GM12875 (cell line): Measurements from ENCODE around the gene CBR1.
"Not testable (repeated sequence)": the region's sequence is repeated elsewhere in the genome, so short reads cannot be mapped to it uniquely, and the experiment has no call there.

Experiments
- H3K4me3 ChIP-seq: one replicate; pipeline ENCODE4 v1.5.1; 2011; ENCODE audit warnings: low read depth, low read length, control low read depth
- TF ChIP-seq, protein P1 (sequence below): IDR thresholded peaks from 2 replicates; pipeline ENCODE4 v1.5.1; 2011; ENCODE audit warnings: low read depth, mild to moderate bottlenecking, control low read depth, inconsistent platforms, low read length, moderate library complexity, borderline replicate concordance; ENCODE audit not compliant: insufficient read depth

Gene CBR1

DNA sequence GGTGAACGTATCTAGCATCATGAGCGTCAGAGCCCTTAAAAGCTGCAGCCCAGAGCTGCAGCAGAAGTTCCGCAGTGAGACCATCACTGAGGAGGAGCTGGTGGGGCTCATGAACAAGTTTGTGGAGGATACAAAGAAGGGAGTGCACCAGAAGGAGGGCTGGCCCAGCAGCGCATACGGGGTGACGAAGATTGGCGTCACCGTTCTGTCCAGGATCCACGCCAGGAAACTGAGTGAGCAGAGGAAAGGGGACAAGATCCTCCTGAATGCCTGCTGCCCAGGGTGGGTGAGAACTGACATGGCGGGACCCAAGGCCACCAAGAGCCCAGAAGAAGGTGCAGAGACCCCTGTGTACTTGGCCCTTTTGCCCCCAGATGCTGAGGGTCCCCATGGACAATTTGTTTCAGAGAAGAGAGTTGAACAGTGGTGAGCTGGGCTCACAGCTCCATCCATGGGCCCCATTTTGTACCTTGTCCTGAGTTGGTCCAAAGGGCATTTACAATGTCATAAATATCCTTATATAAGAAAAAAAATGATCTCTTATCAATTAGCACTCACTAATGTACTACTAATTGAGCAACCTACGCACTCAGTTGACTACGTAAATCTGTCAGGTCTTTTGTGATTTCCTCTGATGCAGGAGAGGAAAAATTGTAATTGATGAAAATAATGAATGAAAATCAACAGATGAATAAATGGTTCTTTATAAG, 2.8 kb downstream of the CBR1 start:
- H3K4me3 ChIP-seq: no peak overlapping the region
- TF ChIP-seq, protein P1, sequence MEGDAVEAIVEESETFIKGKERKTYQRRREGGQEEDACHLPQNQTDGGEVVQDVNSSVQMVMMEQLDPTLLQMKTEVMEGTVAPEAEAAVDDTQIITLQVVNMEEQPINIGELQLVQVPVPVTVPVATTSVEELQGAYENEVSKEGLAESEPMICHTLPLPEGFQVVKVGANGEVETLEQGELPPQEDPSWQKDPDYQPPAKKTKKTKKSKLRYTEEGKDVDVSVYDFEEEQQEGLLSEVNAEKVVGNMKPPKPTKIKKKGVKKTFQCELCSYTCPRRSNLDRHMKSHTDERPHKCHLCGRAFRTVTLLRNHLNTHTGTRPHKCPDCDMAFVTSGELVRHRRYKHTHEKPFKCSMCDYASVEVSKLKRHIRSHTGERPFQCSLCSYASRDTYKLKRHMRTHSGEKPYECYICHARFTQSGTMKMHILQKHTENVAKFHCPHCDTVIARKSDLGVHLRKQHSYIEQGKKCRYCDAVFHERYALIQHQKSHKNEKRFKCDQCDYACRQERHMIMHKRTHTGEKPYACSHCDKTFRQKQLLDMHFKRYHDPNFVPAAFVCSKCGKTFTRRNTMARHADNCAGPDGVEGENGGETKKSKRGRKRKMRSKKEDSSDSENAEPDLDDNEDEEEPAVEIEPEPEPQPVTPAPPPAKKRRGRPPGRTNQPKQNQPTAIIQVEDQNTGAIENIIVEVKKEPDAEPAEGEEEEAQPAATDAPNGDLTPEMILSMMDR: no peak

DNA sequence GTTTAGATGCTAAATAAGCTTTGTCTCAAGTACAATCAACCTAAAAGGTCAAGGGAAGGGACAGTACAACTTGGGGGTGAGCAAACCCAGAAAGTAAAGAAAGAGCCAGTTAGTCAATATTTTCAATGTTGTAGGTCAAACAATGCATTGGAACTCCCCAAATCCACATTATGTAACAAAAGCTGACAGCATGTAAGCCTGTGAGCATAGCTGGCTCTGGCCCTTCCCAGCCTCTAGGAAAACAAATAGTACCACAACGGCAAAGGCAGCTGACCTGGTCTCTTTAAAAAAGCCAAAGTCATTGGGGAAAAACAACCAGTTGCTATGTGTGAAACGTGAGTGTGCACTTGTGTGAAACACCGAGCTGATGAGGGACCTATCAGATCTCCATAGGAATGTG, 3.4 kb downstream of the CBR1 start:
- TF ChIP-seq, protein P1: no peak
- H3K4me3 ChIP-seq: no peak overlapping the region

DNA sequence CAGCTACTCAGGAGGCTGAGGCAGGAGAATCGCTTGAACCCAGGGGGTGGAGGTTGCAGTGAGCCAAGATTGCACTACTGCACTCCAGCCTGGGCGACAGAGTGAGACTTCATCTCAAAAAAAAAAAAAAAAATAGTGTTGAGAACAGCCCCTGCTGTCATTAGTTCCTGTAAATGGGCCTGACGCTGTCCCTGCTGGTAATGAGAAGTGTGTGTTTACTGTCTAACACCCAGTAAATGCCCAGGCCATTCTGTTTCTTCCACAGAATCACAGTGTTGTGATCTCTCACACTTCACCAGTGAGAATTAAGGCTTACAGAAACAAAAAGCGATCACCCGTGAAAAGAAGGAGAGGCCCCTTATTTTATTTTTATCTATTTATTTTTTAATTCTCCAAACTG, 4.1 kb downstream of the CBR1 start:
- H3K4me3 ChIP-seq: not testable (repeated sequence)

DNA sequence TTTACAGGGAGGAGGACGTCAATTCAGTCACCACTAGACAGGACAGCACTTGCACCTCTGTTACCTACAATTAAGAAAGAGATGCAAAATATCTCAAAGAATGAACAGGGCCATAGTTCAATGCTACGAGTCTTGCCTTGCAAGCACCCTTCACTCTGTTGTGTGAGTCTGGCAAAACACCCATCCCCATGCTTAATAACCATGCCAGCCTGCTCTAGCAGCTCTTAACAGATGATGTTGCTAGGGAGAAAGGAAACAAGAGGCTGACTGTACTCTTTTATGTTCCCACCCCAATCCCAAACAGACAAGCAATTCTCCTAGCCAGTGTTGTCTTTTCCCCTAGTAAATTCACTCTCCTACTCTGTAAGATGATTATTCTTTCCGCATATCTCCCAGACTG, 5.3 kb downstream of the CBR1 start:
- TF ChIP-seq, protein P1: no peak

DNA sequence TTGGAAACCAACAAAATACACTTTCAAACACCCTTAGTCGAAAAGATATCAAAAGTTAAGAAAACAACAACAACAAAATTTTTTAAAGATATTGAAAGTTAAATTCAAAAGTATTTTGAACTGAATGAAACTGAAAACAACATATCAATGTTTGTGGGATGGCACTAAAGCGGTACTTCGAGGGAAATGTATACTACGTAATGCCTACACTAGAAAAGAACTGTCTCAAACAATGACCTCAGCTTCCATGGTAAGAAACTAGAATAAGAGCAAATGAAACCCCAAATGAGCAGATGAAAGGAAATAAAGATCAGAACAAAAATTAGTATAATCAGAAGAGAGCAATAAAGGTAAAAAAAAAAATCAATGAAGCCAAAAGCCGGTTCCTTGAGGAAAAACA, 6.1 kb downstream of the CBR1 start:
- TF ChIP-seq, protein P1: no peak

More for the DNA sequence above, 5.3 kb downstream of the CBR1 start:
- H3K4me3 ChIP-seq: no peak overlapping the region

DNA sequence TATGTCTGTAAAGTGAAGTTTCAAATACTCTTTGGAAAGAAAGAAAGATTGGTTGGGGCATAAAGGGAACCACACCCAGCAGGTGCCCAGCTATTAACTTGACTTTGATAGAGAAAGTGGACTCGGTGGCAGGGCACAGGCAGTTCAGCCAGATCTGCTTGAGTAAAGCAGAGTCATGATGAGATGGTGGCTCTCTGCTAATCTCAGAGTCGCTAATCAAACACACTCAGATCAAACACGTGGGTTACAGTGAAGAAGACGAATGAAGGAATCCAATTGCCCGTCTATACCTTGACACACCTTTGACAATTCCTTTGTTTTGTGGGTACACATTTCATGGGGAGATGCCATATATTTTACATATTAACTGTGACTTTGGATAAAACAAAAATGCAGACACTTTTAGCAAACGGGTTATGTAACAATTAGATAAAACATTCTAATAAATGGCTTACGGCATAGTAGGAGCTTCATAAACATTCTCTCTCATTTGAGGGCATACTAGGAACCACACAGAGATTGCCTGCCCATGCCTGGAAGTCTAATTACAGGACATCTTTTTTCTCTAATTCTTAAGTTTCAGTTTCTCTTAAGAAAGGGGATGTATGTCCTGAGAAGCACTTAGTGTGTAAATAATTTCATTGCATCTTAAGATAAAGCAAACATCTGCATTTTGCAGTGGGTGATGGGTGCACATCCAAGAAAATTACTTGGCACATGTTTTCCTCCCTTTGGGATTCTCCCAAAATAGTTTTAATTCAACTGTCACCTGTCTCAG, 7.2 kb downstream of the CBR1 start:
- TF ChIP-seq, protein P1: no peak
- H3K4me3 ChIP-seq: no peak overlapping the region

More for the DNA sequence above, 6.1 kb downstream of the CBR1 start:
- no peak overlapping the region for H3K4me3 ChIP-seq

DNA sequence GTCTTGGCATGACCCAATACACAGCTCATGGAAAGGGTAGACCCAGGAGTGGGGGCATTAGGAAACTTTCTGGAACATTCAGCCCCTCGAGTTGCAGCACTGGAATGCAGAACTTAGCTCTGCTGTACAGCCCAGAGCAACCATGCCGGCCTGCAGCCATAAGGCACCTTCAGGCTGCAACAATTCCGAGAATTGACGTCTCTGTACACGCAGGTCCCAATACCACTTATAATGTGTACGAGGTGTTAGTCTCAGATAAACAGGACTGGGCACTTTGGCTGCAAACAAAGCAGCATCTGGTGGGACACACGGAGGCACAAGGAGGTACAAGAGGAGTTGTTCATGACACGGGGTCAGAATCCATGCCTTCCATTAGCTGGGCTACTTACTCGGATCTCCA, 7.9 kb downstream of the CBR1 start:
- TF ChIP-seq, protein P1: no peak
- H3K4me3 ChIP-seq: no peak overlapping the region
